B cell (primary cell): ENCODE data around the gene ARRDC5. TPM values are rescaled to one million over a fixed set of nuclear protein-coding genes. Genes with fewer than 3 reads are reported as not detected.
A peak's percentile ranks its signal among the peaks of the same experiment; 100 is the strongest.

ENCODE experiments used
- ATAC-seq: fragments of 200-7000 bp; cut with Tn5 transposase; one replicate; pipeline ENCODE4 v1.10.0; 2021; ENCODE audit warnings: low read depth, mild to moderate bottlenecking, moderate number of reproducible peaks, moderate library complexity
- CTCF ChIA-PET: fragments of 350-600 bp; sonication (Branson Sonifier 250); formaldehyde crosslinking; loops from one replicate; lab custom pipeline; 2021; ENCODE audit warnings: antibody characterized with exemption, inconsistent platforms; lab: Charles Lee
- POLR2A ChIA-PET: fragments of 350-600 bp; sonication (Branson Sonifier 250); formaldehyde crosslinking; loops from one replicate; lab custom pipeline; 2021; ENCODE audit warnings: antibody characterized with exemption; lab: Charles Lee
- DNase-seq: peaks from one replicate; pipeline ENCODE4 v3.0.0; 2013
- H2AFZ ChIP-seq: 2 replicates; pipeline ENCODE4 v1.6.1; 2012; ENCODE audit warnings: mild to moderate bottlenecking, low read depth, low read length; ENCODE audit not compliant: insufficient read depth, poor library complexity, severe bottlenecking
- H3K27ac ChIP-seq, 2 donors: 1 replicate in 1 of 2; 2 replicates in 1 of 2; pipeline ENCODE4 v1.5.1; 2012 to 2013; ENCODE audit warnings: low read length in 2 of 2, mild to moderate bottlenecking in 2 of 2, moderate library complexity in 1 of 2
- H3K27me3 ChIP-seq, 4 experiments: fragments of 200-600 bp in 1 of 4; sonication (generic) in 1 of 4; replicated peaks in 1 of 4; 1 replicate in 2 of 4; 2 replicates in 2 of 4; pipeline versions ENCODE4 v1.6.1 to v1.7.0; 2013 to 2016; ENCODE audit warnings: low read length in 3 of 4, mild to moderate bottlenecking in 2 of 4, mixed read lengths in 1 of 4, moderate library complexity in 1 of 4; ENCODE audit not compliant: insufficient read depth in 4 of 4, control insufficient read depth in 3 of 4; ENCODE audit errors: control extremely low read depth in 1 of 4
- H3K36me3 ChIP-seq, 2 experiments: replicated peaks in 1 of 2; 1 replicate in 1 of 2; 2 replicates in 1 of 2; pipeline versions ENCODE4 v1.6.1 to v1.7.1; 2013; ENCODE audit warnings: low read length in 1 of 2; ENCODE audit not compliant: insufficient read depth in 2 of 2, control insufficient read depth in 1 of 2; ENCODE audit errors: control extremely low read depth in 1 of 2, extremely low read depth in 1 of 2
- H3K4me1 ChIP-seq, 2 donors: fragments of 200-600 bp in 1 of 2; sonication (generic) in 1 of 2; 1 replicate in 1 of 2; 2 replicates in 1 of 2; pipeline versions ENCODE4 v1.5.1 to v1.6.1; 2013 to 2017; ENCODE audit warnings: low read length in 2 of 2; ENCODE audit not compliant: control insufficient read depth in 2 of 2, insufficient read depth in 2 of 2
- H3K4me2 ChIP-seq: replicated peaks from 2 replicates; pipeline ENCODE3; 2012; ENCODE audit warnings: mild to moderate bottlenecking, low read depth, low read length; ENCODE audit not compliant: poor library complexity, severe bottlenecking
- H3K4me3 ChIP-seq, 5 experiments: fragments of 200-600 bp in 1 of 5; sonication (generic) in 1 of 5; 1 replicate in 3 of 5; 2 replicates in 2 of 5; pipeline versions ENCODE4 v1.5.1 to v1.7.0; 2011 to 2016; ENCODE audit warnings: low read length in 4 of 5, mild to moderate bottlenecking in 4 of 5, low read depth in 2 of 5, control low read depth in 1 of 5, moderate library complexity in 1 of 5; ENCODE audit not compliant: insufficient read depth in 1 of 5; ENCODE audit errors: control extremely low read depth in 1 of 5, extremely low read depth in 1 of 5
- H3K79me2 ChIP-seq: fragments of 200-600 bp; sonication (generic); one replicate; pipeline ENCODE4 v1.6.0; 2016; ENCODE audit warnings: low read length; ENCODE audit not compliant: control insufficient read depth, insufficient read depth
- H3K9ac ChIP-seq: fragments of 200-600 bp; sonication (generic); 2 replicates; pipeline ENCODE4 v1.6.1; 2017; ENCODE audit warnings: mild to moderate bottlenecking, low read length, moderate library complexity
- H3K9me3 ChIP-seq, 3 donors: one replicate each; pipeline versions ENCODE4 v1.6.1 to v1.7.1; 2013; ENCODE audit warnings: low read length in 2 of 3; ENCODE audit not compliant: control insufficient read depth in 2 of 3, insufficient read depth in 1 of 3; ENCODE audit errors: control extremely low read depth in 1 of 3
- H4K20me1 ChIP-seq: 2 replicates; pipeline ENCODE4 v1.6.0; 2012; ENCODE audit warnings: mild to moderate bottlenecking, low read length; ENCODE audit not compliant: insufficient read depth, control insufficient read depth, poor library complexity, severe bottlenecking
- H3K27ac Mint-ChIP-seq: one replicate; pipeline ENCODE4 v1.8.0; 2021; ENCODE audit warnings: mixed read lengths
- H3K27me3 Mint-ChIP-seq: one replicate; pipeline ENCODE4 v1.8.0; 2021; ENCODE audit warnings: mixed read lengths
- H3K4me1 Mint-ChIP-seq: one replicate; pipeline ENCODE4 v1.8.0; 2021; ENCODE audit warnings: mixed read lengths
- H3K4me3 Mint-ChIP-seq: one replicate; pipeline ENCODE4 v1.8.0; 2021; ENCODE audit warnings: mixed read lengths
- H3K9me3 Mint-ChIP-seq: one replicate; pipeline ENCODE4 v1.8.0; 2022; ENCODE audit warnings: mixed read lengths; ENCODE audit not compliant: insufficient read depth
- EZH2 ChIP-seq: IDR thresholded peaks from 2 replicates; pipeline ENCODE4 v1.6.1; 2012; ENCODE audit warnings: borderline replicate concordance, low read depth, mild to moderate bottlenecking, moderate library complexity, low read length; ENCODE audit not compliant: insufficient read depth, poor library complexity, severe bottlenecking
- WGBS: methylation state at CpG from one replicate; pipeline ENCODE4 v1.1.5; 2013; ENCODE audit warnings: missing lambda C conversion rate; ENCODE audit not compliant: insufficient coverage; 5-methylcytosine and 5-hydroxymethylcytosine counted together
- intact Hi-C: fragments of 100-400 bp; cut with micrococcal nuclease; formaldehyde crosslinking; loops from one replicate; pipeline ENCODE4 v1.10.0; 2022
- polyA plus RNA-seq: library from polyadenylated mRNA; depleted of rRNA; stranded (reverse); fragments of >200 nt; gene quantifications from 2 replicates; pipeline ENCODE4 v1.2.3, GENCODE V29; 2012
- total RNA-seq, 2 donors: library from RNA; stranded (reverse); fragments of 120-200 nt in 1 of 2; gene quantifications; 1 replicate in 1 of 2; 2 replicates in 1 of 2; pipeline versions ENCODE4 v1.2.3 to v1.2.4, GENCODE V29; 2013 to 2022
- TF ChIP-seq, protein P1 (sequence below): fragments of 200-600 bp; IDR thresholded peaks from one replicate; pipeline ENCODE4 v1.8.0; 2022; ENCODE audit warnings: antibody characterized with exemption, mild to moderate bottlenecking

Gene ARRDC5
- total and polyA plus RNA-seq, 2 donors (not counting 1 experiment from before 2014, with no cell fraction given): 10.2 to 13.2 TPM

DNA sequence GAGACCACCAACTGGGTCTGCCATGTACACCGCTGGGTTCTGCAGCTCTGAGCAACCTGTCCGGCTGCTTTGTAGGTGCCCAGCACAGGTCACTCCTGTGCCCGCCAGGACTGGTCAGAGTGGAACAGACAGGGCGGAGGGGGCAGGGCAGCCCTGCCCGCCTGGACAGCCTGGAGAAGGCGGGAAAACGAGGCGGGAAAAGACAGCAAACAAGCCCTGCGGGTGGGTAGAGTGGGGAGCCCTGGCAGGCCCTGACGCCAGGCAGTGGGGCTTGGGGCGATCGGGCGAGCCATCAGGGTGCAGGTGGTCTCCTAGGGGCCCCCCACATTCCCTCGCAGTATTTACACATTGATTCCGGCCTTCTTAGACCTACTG lies 6.1 kb upstream of the ARRDC5 start:
- H3K4me1 Mint-ChIP-seq: peaks cover 42% of the 10 kb centered on the region

DNA sequence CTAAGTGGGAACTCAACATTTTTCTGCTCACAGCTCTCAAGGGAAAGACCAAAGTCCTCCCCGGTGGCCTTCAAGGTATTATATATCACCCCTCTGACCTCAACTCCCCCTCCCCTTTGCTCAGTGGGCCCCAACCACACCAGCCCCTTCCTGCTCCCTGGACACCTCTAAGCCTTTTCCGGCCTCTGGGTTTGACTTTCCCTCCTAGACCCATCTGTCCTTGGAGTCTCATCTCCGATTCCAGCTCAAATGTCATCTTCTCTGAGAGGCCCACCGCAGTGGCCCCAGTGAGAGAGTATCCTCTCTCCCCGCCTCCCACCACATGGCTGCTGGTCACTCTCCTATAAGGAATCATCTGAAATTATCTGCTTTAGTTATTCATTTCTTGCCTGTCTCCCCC lies 5.7 kb upstream of the ARRDC5 start:
- Histone ChIP-seq H3K9me3 (no peaks in the 10 kb centered on the region), H3K9ac (no peak overlapping the region), H3K79me2 (peaks cover 90% of the 10 kb centered on the region), H3K27me3 (peaks cover 0 to 3% (median 0%) of the 10 kb centered on the region in 4 experiments), H3K27ac (no peak overlapping the region), H3K36me3 (peaks cover 1 to 2% of the 10 kb centered on the region in 2 experiments), H4K20me1 (peaks cover 77% of the 10 kb centered on the region), H2AFZ (no peak overlapping the region), H3K4me1 (peaks cover 32 to 41% of the 10 kb centered on the region in 2 donors), H3K4me3 (no peak overlapping the region), H3K4me2 (peak overlapping the region; percentile 99)
- POLR2A ChIA-PET: interaction anchor here (0.6 kb wide), 1 partner anchor 423 kb away, joined by 3 read pairs; no protein-coding TSS in a partner anchor
- 82% methylated on average over 5 of the region's 5 CpGs for WGBS
- no peak for ATAC-seq
- Mint-ChIP-seq H3K9me3 (no peaks in the 10 kb centered on the region), H3K27ac (no peak overlapping the region), H3K4me3 (peak overlapping the region; percentile 64), H3K27me3 (no peaks in the 10 kb centered on the region), H3K4me1 (peaks cover 40% of the 10 kb centered on the region)
- CTCF ChIA-PET: interaction anchor here (15.4 kb wide), 1 partner anchor 37 kb away, joined by 219 read pairs; the partner anchor contains the start of gene PLIN3
- intact Hi-C loops: no loop called here
- no peak for DNase-seq
- TF ChIP-seq EZH2: no peak
- TF ChIP-seq, protein P1, sequence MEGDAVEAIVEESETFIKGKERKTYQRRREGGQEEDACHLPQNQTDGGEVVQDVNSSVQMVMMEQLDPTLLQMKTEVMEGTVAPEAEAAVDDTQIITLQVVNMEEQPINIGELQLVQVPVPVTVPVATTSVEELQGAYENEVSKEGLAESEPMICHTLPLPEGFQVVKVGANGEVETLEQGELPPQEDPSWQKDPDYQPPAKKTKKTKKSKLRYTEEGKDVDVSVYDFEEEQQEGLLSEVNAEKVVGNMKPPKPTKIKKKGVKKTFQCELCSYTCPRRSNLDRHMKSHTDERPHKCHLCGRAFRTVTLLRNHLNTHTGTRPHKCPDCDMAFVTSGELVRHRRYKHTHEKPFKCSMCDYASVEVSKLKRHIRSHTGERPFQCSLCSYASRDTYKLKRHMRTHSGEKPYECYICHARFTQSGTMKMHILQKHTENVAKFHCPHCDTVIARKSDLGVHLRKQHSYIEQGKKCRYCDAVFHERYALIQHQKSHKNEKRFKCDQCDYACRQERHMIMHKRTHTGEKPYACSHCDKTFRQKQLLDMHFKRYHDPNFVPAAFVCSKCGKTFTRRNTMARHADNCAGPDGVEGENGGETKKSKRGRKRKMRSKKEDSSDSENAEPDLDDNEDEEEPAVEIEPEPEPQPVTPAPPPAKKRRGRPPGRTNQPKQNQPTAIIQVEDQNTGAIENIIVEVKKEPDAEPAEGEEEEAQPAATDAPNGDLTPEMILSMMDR: no peak

More for the DNA sequence above, 6.1 kb upstream of the ARRDC5 start:
- Histone ChIP-seq H3K4me1 (peaks cover 35 to 45% of the 10 kb centered on the region in 2 donors), H4K20me1 (peaks cover 80% of the 10 kb centered on the region), H3K9me3 (no peaks in the 10 kb centered on the region), H3K79me2 (peaks cover 90% of the 10 kb centered on the region), H3K9ac (peak overlapping the region; percentile 70), H3K27me3 (peaks cover 0 to 3% (median 0%) of the 10 kb centered on the region in 4 experiments), H2AFZ (peak overlapping the region; percentile 72), H3K36me3 (peaks cover 2 to 5% of the 10 kb centered on the region in 2 experiments), H3K4me3 (peak overlapping the region in 1 of 5 experiments; percentile 55), H3K27ac (no peak overlapping the region), H3K4me2 (peak overlapping the region; percentile 99)
- no peak for TF ChIP-seq EZH2
- TF ChIP-seq, protein P1: no peak
- WGBS: 96% methylated on average over 15 of the region's 15 CpGs
- CTCF ChIA-PET: interaction anchor here (15.4 kb wide), 1 partner anchor 37 kb away, joined by 219 read pairs; the partner anchor contains the start of gene PLIN3
- Mint-ChIP-seq H3K4me3 (peak overlapping the region; percentile 64), H3K9me3 (no peaks in the 10 kb centered on the region), H3K27me3 (no peaks in the 10 kb centered on the region), H3K27ac (no peak overlapping the region)
- DNase-seq (no peak), ATAC-seq (no peak)
- intact Hi-C loops: no loop called here
- POLR2A ChIA-PET: interaction anchor here (0.6 kb wide), 1 partner anchor 422 kb away, joined by 3 read pairs; no protein-coding TSS in a partner anchor
